Immature natural killer cell (primary cell): ENCODE results near the gene ADAMTS16. TPM values are rescaled to one million over a fixed set of nuclear protein-coding genes. Genes with fewer than 3 reads are reported as not detected.

Source experiments
- DNase-seq, 3 donors: peaks; one replicate each; pipeline ENCODE4 v3.0.0; 2022; ENCODE audit warnings: mixed read lengths in 1 of 3
- H3K27ac Mint-ChIP-seq, 6 donors: one replicate each; pipeline ENCODE4 v1.8.0; 2020; ENCODE audit warnings: mixed read lengths in 6 of 6, mild to moderate bottlenecking in 5 of 6, inconsistent platforms in 4 of 6, moderate library complexity in 3 of 6
- H3K27me3 Mint-ChIP-seq, 3 donors: one replicate each; pipeline ENCODE4 v1.8.0; 2020 to 2021; ENCODE audit warnings: low read depth in 3 of 3, mild to moderate bottlenecking in 3 of 3, mixed read lengths in 3 of 3, moderate library complexity in 3 of 3, inconsistent platforms in 1 of 3
- H3K36me3 Mint-ChIP-seq, 3 donors: one replicate each; pipeline ENCODE4 v1.8.0; 2020; ENCODE audit warnings: mixed read lengths in 3 of 3, inconsistent platforms in 2 of 3, mild to moderate bottlenecking in 2 of 3
- H3K4me1 Mint-ChIP-seq, 2 donors: one replicate each; pipeline ENCODE4 v1.8.0; 2020; ENCODE audit warnings: inconsistent platforms in 2 of 2, mild to moderate bottlenecking in 2 of 2, mixed read lengths in 2 of 2, moderate library complexity in 1 of 2
- H3K4me3 Mint-ChIP-seq, 5 donors: one replicate each; pipeline ENCODE4 v1.8.0; 2020; ENCODE audit warnings: mild to moderate bottlenecking in 5 of 5, mixed read lengths in 5 of 5, inconsistent platforms in 3 of 5, moderate library complexity in 3 of 5
- H3K9me3 Mint-ChIP-seq, 6 donors: one replicate each; pipeline ENCODE4 v1.8.0; 2020; ENCODE audit warnings: mild to moderate bottlenecking in 6 of 6, mixed read lengths in 6 of 6, inconsistent platforms in 4 of 6, moderate library complexity in 3 of 6
- polyA plus RNA-seq, 3 donors: library from polyadenylated mRNA; unstranded; fragments of 300-500 nt; fragmentation: Illumina TruSeq; gene quantifications; one replicate each; pipeline ENCODE4 v1.2.3, GENCODE V29; 2021

ADAMTS16 gene
- polyA plus RNA-seq, 3 donors from 2014 or later, result not detected

- Mint-ChIP-seq H3K4me1 (no peaks in the 10 kb centered on the region), H3K36me3 (no peaks in the 10 kb centered on the region), H3K9me3 (no peaks in the 10 kb centered on the region), H3K4me3 (no peak overlapping the region), H3K27me3 (peaks cover 0 to 4% (median 0%) of the 10 kb centered on the region in 3 donors), H3K27ac (no peak overlapping the region)
- no peak for DNase-seq
These were observed 101.9 kb downstream of the ADAMTS16 start for GRCh38 chr5:5242056-5242455.

GRCh38 chr5:5246736-5247135 lies 106.6 kb downstream of the ADAMTS16 start:
- Mint-ChIP-seq H3K4me1 (no peaks in the 10 kb centered on the region), H3K27me3 (peaks cover 0 to 2% (median 2%) of the 10 kb centered on the region in 3 donors), H3K36me3 (no peaks in the 10 kb centered on the region), H3K4me3 (no peak overlapping the region), H3K27ac (no peak overlapping the region), H3K9me3 (peaks cover 0 to 4% (median 1%) of the 10 kb centered on the region in 6 donors)
- DNase-seq, result no peak

GRCh38 chr5:5250758-5251157 lies 110.6 kb downstream of the ADAMTS16 start:
- Mint-ChIP-seq H3K27ac (no peak overlapping the region), H3K9me3 (peaks cover 3 to 22% (median 8%) of the 10 kb centered on the region in 6 donors), H3K4me3 (no peak overlapping the region), H3K4me1 (no peaks in the 10 kb centered on the region), H3K27me3 (peaks cover 2 to 3% (median 2%) of the 10 kb centered on the region in 3 donors), H3K36me3 (no peaks in the 10 kb centered on the region)
- DNase-seq, result no peak

DNA sequence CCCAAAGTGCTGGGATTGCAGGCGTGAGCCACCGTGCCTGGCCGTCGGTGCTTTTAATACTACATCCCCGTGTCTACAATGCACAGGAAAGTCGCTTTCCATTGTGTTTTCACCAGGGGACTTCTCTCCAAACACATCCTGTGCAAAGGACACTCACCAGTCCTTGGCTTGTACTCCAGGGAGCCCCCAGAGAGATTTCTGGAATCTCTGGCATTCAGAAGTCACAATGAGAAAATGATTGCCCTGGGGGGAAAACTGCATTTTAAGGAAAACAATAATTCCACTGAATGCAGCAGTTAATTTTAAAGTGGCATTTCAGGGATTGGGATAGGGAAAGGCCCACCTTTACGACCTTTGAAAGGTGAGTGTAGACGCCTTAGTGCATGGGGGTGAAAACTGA lies 112.0 kb downstream of the ADAMTS16 start:
- Mint-ChIP-seq H3K36me3 (no peaks in the 10 kb centered on the region), H3K27me3 (peaks cover 2 to 3% (median 2%) of the 10 kb centered on the region in 3 donors), H3K4me1 (no peaks in the 10 kb centered on the region), H3K9me3 (peaks cover 3 to 24% (median 9%) of the 10 kb centered on the region in 6 donors), H3K4me3 (no peak overlapping the region), H3K27ac (no peak overlapping the region)
- DNase-seq, result no peak

DNA sequence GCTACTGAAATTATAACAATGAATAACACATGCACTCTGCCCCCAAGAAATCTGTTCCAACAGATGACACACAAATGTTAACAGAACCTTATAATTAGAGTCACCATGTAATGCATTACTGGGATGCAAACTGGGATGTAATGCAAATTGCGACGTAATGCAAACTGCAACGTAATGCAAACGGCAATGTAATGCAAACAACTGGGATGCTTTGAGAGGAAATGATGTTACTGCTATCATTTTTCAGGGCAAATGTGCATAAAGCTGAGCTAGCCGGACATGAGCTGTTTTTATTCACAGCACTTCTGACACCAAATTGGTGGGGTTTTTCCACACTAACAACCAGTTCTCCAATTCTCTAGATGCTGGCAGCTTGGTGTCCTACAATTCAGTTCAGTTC lies 117.2 kb downstream of the ADAMTS16 start:
- H3K9me3 Mint-ChIP-seq, result peaks cover 3 to 26% (median 9%) of the 10 kb centered on the region in 6 donors
- H3K4me1 Mint-ChIP-seq, result no peaks in the 10 kb centered on the region
- no peak overlapping the region for H3K4me3 Mint-ChIP-seq
- DNase-seq, result no peak
- no peak overlapping the region for H3K27ac Mint-ChIP-seq
- no peaks in the 10 kb centered on the region for H3K36me3 Mint-ChIP-seq
- peaks cover 0 to 3% (median 0%) of the 10 kb centered on the region in 3 donors for H3K27me3 Mint-ChIP-seq

- H3K4me3 Mint-ChIP-seq, result no peak overlapping the region
- no peaks in the 10 kb centered on the region for H3K36me3 Mint-ChIP-seq
These were observed 118.4 kb downstream of the ADAMTS16 start for GRCh38 chr5:5258564-5258963.

GRCh38 chr5:5264727-5265126 lies 124.6 kb downstream of the ADAMTS16 start:
- Mint-ChIP-seq H3K27ac (no peak overlapping the region), H3K4me1 (no peaks in the 10 kb centered on the region), H3K4me3 (no peak overlapping the region), H3K27me3 (peaks cover 0 to 4% (median 2%) of the 10 kb centered on the region in 3 donors), H3K36me3 (no peaks in the 10 kb centered on the region), H3K9me3 (peaks cover 0 to 4% (median 0%) of the 10 kb centered on the region in 6 donors)
- DNase-seq, result no peak

More at GRCh38 chr5:5258564-5258963, 118.4 kb downstream of the ADAMTS16 start:
- Mint-ChIP-seq H3K4me1 (no peaks in the 10 kb centered on the region), H3K27me3 (peaks cover 0 to 4% (median 0%) of the 10 kb centered on the region in 3 donors), H3K27ac (no peak overlapping the region), H3K9me3 (peaks cover 3 to 24% (median 9%) of the 10 kb centered on the region in 6 donors)
- DNase-seq, result no peak

DNA sequence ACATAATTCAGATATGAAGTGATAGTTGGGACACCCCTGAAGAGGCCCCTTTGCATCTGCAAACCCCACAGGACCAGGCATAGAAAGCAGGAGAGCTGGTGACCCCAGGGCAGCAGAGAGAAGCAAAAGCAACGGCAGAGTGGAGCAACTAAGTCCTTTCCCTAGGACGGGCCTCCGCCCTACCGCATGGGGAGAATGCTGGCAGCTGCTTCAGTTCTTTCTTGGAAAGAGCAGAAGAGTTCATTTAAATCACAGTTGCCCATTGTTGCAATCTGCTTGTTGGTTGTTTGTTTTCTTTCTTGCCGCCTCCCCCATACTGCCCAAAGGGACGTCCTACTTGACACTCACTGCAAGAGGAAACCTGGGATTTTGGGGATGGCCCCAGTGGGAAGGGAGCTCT lies 126.2 kb downstream of the ADAMTS16 start:
- peaks cover 0 to 4% (median 0%) of the 10 kb centered on the region in 6 donors for H3K9me3 Mint-ChIP-seq
- H3K4me3 Mint-ChIP-seq, result no peak overlapping the region
- H3K4me1 Mint-ChIP-seq, result no peaks in the 10 kb centered on the region
- peaks cover 0 to 4% (median 2%) of the 10 kb centered on the region in 3 donors for H3K27me3 Mint-ChIP-seq
- no peak for DNase-seq
- H3K27ac Mint-ChIP-seq, result no peak overlapping the region
- no peaks in the 10 kb centered on the region for H3K36me3 Mint-ChIP-seq

GRCh38 chr5:5270161-5270560 lies 130.0 kb downstream of the ADAMTS16 start:
- DNase-seq, result no peak
- Mint-ChIP-seq H3K27ac (no peak overlapping the region), H3K27me3 (peaks cover 0 to 2% (median 0%) of the 10 kb centered on the region in 3 donors), H3K4me3 (no peak overlapping the region), H3K4me1 (no peaks in the 10 kb centered on the region), H3K9me3 (peaks cover 0 to 3% (median 0%) of the 10 kb centered on the region in 6 donors), H3K36me3 (no peaks in the 10 kb centered on the region)

- Mint-ChIP-seq H3K27me3 (peaks cover 0 to 2% (median 0%) of the 10 kb centered on the region in 3 donors), H3K4me3 (no peak overlapping the region), H3K4me1 (no peaks in the 10 kb centered on the region), H3K9me3 (peaks cover 0 to 4% (median 2%) of the 10 kb centered on the region in 6 donors), H3K27ac (no peak overlapping the region), H3K36me3 (no peaks in the 10 kb centered on the region)
- DNase-seq, result no peak
These were observed 131.0 kb downstream of the ADAMTS16 start for GRCh38 chr5:5270958-5271785.

- DNase-seq, result no peak
- H3K27me3 Mint-ChIP-seq, result peaks cover 0 to 2% (median 0%) of the 10 kb centered on the region in 3 donors
- no peaks in the 10 kb centered on the region for H3K4me1 Mint-ChIP-seq
- no peaks in the 10 kb centered on the region for H3K36me3 Mint-ChIP-seq
- no peak overlapping the region for H3K4me3 Mint-ChIP-seq
- peaks cover 0 to 5% (median 2%) of the 10 kb centered on the region in 6 donors for H3K9me3 Mint-ChIP-seq
- no peak overlapping the region for H3K27ac Mint-ChIP-seq
These were observed 131.7 kb downstream of the ADAMTS16 start for GRCh38 chr5:5271786-5272321.

- DNase-seq, result no peak
- H3K27ac Mint-ChIP-seq, result no peak overlapping the region
- H3K36me3 Mint-ChIP-seq, result no peaks in the 10 kb centered on the region
- H3K9me3 Mint-ChIP-seq, result peaks cover 0 to 6% (median 2%) of the 10 kb centered on the region in 6 donors
- H3K27me3 Mint-ChIP-seq, result no peaks in the 10 kb centered on the region
- no peak overlapping the region for H3K4me3 Mint-ChIP-seq
- H3K4me1 Mint-ChIP-seq, result no peaks in the 10 kb centered on the region
These were observed 133.3 kb downstream of the ADAMTS16 start for GRCh38 chr5:5273398-5273797.

GRCh38 chr5:5273976-5274375 lies 133.8 kb downstream of the ADAMTS16 start:
- H3K9me3 Mint-ChIP-seq, result peaks cover 0 to 6% (median 2%) of the 10 kb centered on the region in 6 donors
- no peak for DNase-seq
- H3K4me1 Mint-ChIP-seq, result no peaks in the 10 kb centered on the region
- no peaks in the 10 kb centered on the region for H3K27me3 Mint-ChIP-seq
- H3K27ac Mint-ChIP-seq, result no peak overlapping the region
- H3K4me3 Mint-ChIP-seq, result no peak overlapping the region
- H3K36me3 Mint-ChIP-seq, result no peaks in the 10 kb centered on the region

- DNase-seq, result no peak
- Mint-ChIP-seq H3K4me1 (no peaks in the 10 kb centered on the region), H3K27me3 (peaks cover 0 to 4% (median 0%) of the 10 kb centered on the region in 3 donors), H3K27ac (no peak overlapping the region), H3K36me3 (no peaks in the 10 kb centered on the region), H3K9me3 (peaks cover 0 to 6% (median 2%) of the 10 kb centered on the region in 6 donors), H3K4me3 (no peak overlapping the region)
These were observed 135.1 kb downstream of the ADAMTS16 start for GRCh38 chr5:5275211-5275610.
